Liver (tissue), 9 donors: Measurements from ENCODE around the gene CDH3. TPM values are rescaled to one million over a fixed set of nuclear protein-coding genes. Genes with fewer than 3 reads are reported as not detected.

Experiments
- DNase-seq: peaks from one replicate; pipeline ENCODE4 v3.0.0-alpha.2; 2017; ENCODE audit warnings: low spot score
- H3K27ac ChIP-seq, 2 donors: one replicate each; pipeline ENCODE4 v1.7.0; 2013; ENCODE audit warnings: inconsistent platforms in 2 of 2, low read length in 2 of 2, control low read depth in 1 of 2, low read depth in 1 of 2, mild to moderate bottlenecking in 1 of 2
- H3K27me3 ChIP-seq, 4 donors: one replicate each; pipeline versions ENCODE4 v1.6.1 to v1.7.0; 2013; ENCODE audit warnings: low read length in 3 of 4, inconsistent platforms in 1 of 4, mild to moderate bottlenecking in 1 of 4, moderate library complexity in 1 of 4; ENCODE audit not compliant: control insufficient read depth in 4 of 4, insufficient read depth in 4 of 4
- H3K36me3 ChIP-seq, 4 donors: one replicate each; pipeline versions ENCODE4 v1.6.1 to v1.7.0; 2013; ENCODE audit warnings: low read length in 3 of 4, mild to moderate bottlenecking in 3 of 4, low read depth in 1 of 4, moderate library complexity in 1 of 4; ENCODE audit not compliant: control insufficient read depth in 4 of 4, insufficient read depth in 3 of 4
- H3K4me1 ChIP-seq, 4 donors: one replicate each; pipeline versions ENCODE4 v1.6.1 to v1.7.0; 2013; ENCODE audit warnings: low read length in 3 of 4, mild to moderate bottlenecking in 3 of 4, moderate library complexity in 1 of 4; ENCODE audit not compliant: control insufficient read depth in 4 of 4, insufficient read depth in 4 of 4
- H3K4me3 ChIP-seq, 3 donors: one replicate each; pipeline versions ENCODE4 v1.6.1 to v1.7.0; 2013; ENCODE audit warnings: low read length in 3 of 3, control low read depth in 1 of 3, low read depth in 1 of 3, mild to moderate bottlenecking in 1 of 3
- H3K9ac ChIP-seq, 2 donors: one replicate each; pipeline ENCODE4 v1.7.0; 2013; ENCODE audit warnings: low read length in 2 of 2, mild to moderate bottlenecking in 2 of 2, moderate library complexity in 2 of 2, control low read depth in 1 of 2, low read depth in 1 of 2
- H3K9me3 ChIP-seq, 4 donors: one replicate each; pipeline versions ENCODE4 v1.6.1 to v1.7.0; 2013; ENCODE audit warnings: low read length in 3 of 4; ENCODE audit not compliant: control insufficient read depth in 4 of 4
- EGR1 ChIP-seq, 2 donors: IDR thresholded peaks; 2 replicates each; pipeline ENCODE4 v1.6.1; 2016 to 2018; ENCODE audit warnings: antibody characterized with exemption in 2 of 2, low read depth in 2 of 2
- FOXA1 ChIP-seq: IDR thresholded peaks from 2 replicates; pipeline ENCODE4 v1.6.1; 2016; ENCODE audit warnings: antibody characterized with exemption
- FOXA2 ChIP-seq: IDR thresholded peaks from 2 replicates; pipeline ENCODE4 v1.6.1; 2016; ENCODE audit warnings: antibody characterized with exemption
- GABPA ChIP-seq, 2 donors: IDR thresholded peaks in 1 of 2; conservative IDR thresholded peaks in 1 of 2; 2 replicates each; pipeline ENCODE4 v1.6.1; 2016; ENCODE audit warnings: antibody characterized with exemption in 2 of 2, mild to moderate bottlenecking in 1 of 2, moderate library complexity in 1 of 2
- HNF4A ChIP-seq, 2 donors: conservative IDR thresholded peaks; 2 replicates each; pipeline ENCODE4 v1.6.1; 2016; ENCODE audit warnings: antibody characterized with exemption in 2 of 2, mild to moderate bottlenecking in 2 of 2
- HNF4G ChIP-seq: IDR thresholded peaks from 2 replicates; pipeline ENCODE4 v1.6.1; 2016; ENCODE audit warnings: antibody characterized with exemption
- JUND ChIP-seq, 2 donors: IDR thresholded peaks; 2 replicates each; pipeline ENCODE4 v1.6.1; 2016; ENCODE audit warnings: antibody characterized with exemption in 2 of 2
- NR2F2 ChIP-seq: IDR thresholded peaks from 2 replicates; pipeline ENCODE4 v1.6.1; 2016; ENCODE audit warnings: antibody characterized with exemption
- RAD21 ChIP-seq, 2 donors: IDR thresholded peaks; 2 replicates each; pipeline ENCODE4 v1.6.1; 2016; ENCODE audit warnings: antibody characterized with exemption in 2 of 2, mild to moderate bottlenecking in 2 of 2
- RXRA ChIP-seq, 2 donors: IDR thresholded peaks; 2 replicates each; pipeline ENCODE4 v1.6.1; 2017 to 2018; ENCODE audit warnings: antibody characterized with exemption in 2 of 2, mild to moderate bottlenecking in 1 of 2
- whole genome bisulfite sequencing: extraction: QIAGEN DNeasy Blood & Tissue Kit; methylation state at CpG from one replicate; pipeline ENCODE4 v1.1.7; 2013; 5-methylcytosine and 5-hydroxymethylcytosine counted together
- polyA plus RNA-seq, 2 donors: library from polyadenylated mRNA; stranded (reverse) in 1 of 2; unstranded in 1 of 2; fragments of 200-250 nt in 1 of 2; fragments of >200 nt in 1 of 2; fragmentation: Nextera tagmentation in 1 of 2; extraction: Ambion mirVana in 1 of 2; gene quantifications; one replicate each; pipeline versions ENCODE4 v1.2.1 to v1.2.3, GENCODE V29; 2013 to 2015
- total RNA-seq, 2 donors: library from RNA; depleted of rRNA; stranded (reverse); fragments of >200 nt; gene quantifications; one replicate each; pipeline ENCODE4 v1.2.3, GENCODE V29; 2014
- TF ChIP-seq, protein P1 (sequence below): IDR thresholded peaks from 2 replicates; pipeline ENCODE4 v1.6.1; 2016; ENCODE audit warnings: antibody characterized with exemption
- TF ChIP-seq, protein P2 (sequence below): fragments of 150-350 bp; IDR thresholded peaks from 2 replicates; pipeline ENCODE4 v1.5.1; 2017; ENCODE audit warnings: improper control_type of control experiment, low read depth, low read length; ENCODE audit not compliant: missing input control
- TF ChIP-seq, protein P3 (sequence below): IDR thresholded peaks from 2 replicates; pipeline ENCODE4 v1.6.1; 2016; ENCODE audit warnings: antibody characterized with exemption, mild to moderate bottlenecking
- TF ChIP-seq, protein P4 (sequence below): IDR thresholded peaks from 2 replicates; pipeline ENCODE4 v1.6.1; 2016; ENCODE audit warnings: antibody characterized with exemption
- TF ChIP-seq, protein P5 (sequence below): IDR thresholded peaks from 2 replicates; pipeline ENCODE4 v1.6.1; 2016; ENCODE audit warnings: antibody characterized with exemption
- donor health status: healthy.
- donor health status: healthy.
- donor health status: healthy.
- donor health status: healthy.
- donor health status: healthy.

The CDH3 gene
- total and polyA plus RNA-seq, 4 donors: 0.08 to 0.19 TPM; not detected in 2

DNA sequence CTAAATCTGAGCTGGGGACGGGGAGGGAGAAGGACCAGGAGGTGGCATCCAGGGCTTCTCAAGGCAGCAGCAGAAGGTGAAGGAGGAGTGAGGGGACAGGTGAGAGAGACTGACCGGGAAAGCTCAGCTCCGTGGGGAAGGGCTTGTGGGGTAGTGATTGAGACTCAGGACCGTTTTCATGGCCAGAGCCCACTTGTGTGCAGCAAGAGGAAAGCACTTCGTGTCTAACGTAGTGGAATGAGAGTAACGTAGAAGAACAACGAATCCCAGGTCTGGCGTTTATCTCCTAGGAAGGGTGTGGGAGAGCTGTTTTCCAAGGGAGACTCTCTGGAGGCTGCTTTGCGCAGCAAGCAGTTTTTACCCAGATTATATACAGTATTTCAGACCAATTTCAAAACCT is 1.3 kb upstream of the CDH3 start:
- H3K4me3 ChIP-seq: no peak overlapping the region
- WGBS: 20% methylated on average over 10 of the region's 10 CpGs
- peaks cover 11 to 17% (median 16%) of the 10 kb centered on the region in 4 donors for H3K4me1 ChIP-seq
- DNase-seq: no peak
- H3K36me3 ChIP-seq: no peaks in the 10 kb centered on the region
- peaks cover 0 to 2% (median 0%) of the 10 kb centered on the region in 4 donors for H3K9me3 ChIP-seq
- TF ChIP-seq, protein P1, sequence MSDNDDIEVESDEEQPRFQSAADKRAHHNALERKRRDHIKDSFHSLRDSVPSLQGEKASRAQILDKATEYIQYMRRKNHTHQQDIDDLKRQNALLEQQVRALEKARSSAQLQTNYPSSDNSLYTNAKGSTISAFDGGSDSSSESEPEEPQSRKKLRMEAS: no peak
- TF ChIP-seq, protein P2, sequence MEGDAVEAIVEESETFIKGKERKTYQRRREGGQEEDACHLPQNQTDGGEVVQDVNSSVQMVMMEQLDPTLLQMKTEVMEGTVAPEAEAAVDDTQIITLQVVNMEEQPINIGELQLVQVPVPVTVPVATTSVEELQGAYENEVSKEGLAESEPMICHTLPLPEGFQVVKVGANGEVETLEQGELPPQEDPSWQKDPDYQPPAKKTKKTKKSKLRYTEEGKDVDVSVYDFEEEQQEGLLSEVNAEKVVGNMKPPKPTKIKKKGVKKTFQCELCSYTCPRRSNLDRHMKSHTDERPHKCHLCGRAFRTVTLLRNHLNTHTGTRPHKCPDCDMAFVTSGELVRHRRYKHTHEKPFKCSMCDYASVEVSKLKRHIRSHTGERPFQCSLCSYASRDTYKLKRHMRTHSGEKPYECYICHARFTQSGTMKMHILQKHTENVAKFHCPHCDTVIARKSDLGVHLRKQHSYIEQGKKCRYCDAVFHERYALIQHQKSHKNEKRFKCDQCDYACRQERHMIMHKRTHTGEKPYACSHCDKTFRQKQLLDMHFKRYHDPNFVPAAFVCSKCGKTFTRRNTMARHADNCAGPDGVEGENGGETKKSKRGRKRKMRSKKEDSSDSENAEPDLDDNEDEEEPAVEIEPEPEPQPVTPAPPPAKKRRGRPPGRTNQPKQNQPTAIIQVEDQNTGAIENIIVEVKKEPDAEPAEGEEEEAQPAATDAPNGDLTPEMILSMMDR: no peak
- TF ChIP-seq HNF4A (conservative IDR thresholded peaks at IDR 0.05): no peak
- TF ChIP-seq RAD21 (IDR thresholded peaks at IDR 0.05): no peak
- TF ChIP-seq GABPA (IDR thresholded peaks at IDR 0.05 in 1 of 2, conservative IDR thresholded peaks at IDR 0.05 in 1 of 2): no peak
- TF ChIP-seq, protein P3, sequence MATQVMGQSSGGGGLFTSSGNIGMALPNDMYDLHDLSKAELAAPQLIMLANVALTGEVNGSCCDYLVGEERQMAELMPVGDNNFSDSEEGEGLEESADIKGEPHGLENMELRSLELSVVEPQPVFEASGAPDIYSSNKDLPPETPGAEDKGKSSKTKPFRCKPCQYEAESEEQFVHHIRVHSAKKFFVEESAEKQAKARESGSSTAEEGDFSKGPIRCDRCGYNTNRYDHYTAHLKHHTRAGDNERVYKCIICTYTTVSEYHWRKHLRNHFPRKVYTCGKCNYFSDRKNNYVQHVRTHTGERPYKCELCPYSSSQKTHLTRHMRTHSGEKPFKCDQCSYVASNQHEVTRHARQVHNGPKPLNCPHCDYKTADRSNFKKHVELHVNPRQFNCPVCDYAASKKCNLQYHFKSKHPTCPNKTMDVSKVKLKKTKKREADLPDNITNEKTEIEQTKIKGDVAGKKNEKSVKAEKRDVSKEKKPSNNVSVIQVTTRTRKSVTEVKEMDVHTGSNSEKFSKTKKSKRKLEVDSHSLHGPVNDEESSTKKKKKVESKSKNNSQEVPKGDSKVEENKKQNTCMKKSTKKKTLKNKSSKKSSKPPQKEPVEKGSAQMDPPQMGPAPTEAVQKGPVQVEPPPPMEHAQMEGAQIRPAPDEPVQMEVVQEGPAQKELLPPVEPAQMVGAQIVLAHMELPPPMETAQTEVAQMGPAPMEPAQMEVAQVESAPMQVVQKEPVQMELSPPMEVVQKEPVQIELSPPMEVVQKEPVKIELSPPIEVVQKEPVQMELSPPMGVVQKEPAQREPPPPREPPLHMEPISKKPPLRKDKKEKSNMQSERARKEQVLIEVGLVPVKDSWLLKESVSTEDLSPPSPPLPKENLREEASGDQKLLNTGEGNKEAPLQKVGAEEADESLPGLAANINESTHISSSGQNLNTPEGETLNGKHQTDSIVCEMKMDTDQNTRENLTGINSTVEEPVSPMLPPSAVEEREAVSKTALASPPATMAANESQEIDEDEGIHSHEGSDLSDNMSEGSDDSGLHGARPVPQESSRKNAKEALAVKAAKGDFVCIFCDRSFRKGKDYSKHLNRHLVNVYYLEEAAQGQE: no peak
- no peak for TF ChIP-seq EGR1 (IDR thresholded peaks at IDR 0.05; ENCODE audit: low read depth in 2 of 2)
- TF ChIP-seq HNF4G: no peak
- TF ChIP-seq, protein P4, sequence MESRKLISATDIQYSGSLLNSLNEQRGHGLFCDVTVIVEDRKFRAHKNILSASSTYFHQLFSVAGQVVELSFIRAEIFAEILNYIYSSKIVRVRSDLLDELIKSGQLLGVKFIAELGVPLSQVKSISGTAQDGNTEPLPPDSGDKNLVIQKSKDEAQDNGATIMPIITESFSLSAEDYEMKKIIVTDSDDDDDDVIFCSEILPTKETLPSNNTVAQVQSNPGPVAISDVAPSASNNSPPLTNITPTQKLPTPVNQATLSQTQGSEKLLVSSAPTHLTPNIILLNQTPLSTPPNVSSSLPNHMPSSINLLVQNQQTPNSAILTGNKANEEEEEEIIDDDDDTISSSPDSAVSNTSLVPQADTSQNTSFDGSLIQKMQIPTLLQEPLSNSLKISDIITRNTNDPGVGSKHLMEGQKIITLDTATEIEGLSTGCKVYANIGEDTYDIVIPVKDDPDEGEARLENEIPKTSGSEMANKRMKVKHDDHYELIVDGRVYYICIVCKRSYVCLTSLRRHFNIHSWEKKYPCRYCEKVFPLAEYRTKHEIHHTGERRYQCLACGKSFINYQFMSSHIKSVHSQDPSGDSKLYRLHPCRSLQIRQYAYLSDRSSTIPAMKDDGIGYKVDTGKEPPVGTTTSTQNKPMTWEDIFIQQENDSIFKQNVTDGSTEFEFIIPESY: no peak
- no peak for TF ChIP-seq RXRA (IDR thresholded peaks at IDR 0.05)
- no peak for TF ChIP-seq JUND (IDR thresholded peaks at IDR 0.05)
- TF ChIP-seq NR2F2: no peak
- no peak for TF ChIP-seq FOXA2
- TF ChIP-seq, protein P5, sequence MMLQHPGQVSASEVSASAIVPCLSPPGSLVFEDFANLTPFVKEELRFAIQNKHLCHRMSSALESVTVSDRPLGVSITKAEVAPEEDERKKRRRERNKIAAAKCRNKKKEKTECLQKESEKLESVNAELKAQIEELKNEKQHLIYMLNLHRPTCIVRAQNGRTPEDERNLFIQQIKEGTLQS: no peak
- H3K27ac ChIP-seq: no peak overlapping the region
- H3K9ac ChIP-seq: no peak overlapping the region
- peaks cover 0 to 9% (median 4%) of the 10 kb centered on the region in 4 donors for H3K27me3 ChIP-seq

DNA sequence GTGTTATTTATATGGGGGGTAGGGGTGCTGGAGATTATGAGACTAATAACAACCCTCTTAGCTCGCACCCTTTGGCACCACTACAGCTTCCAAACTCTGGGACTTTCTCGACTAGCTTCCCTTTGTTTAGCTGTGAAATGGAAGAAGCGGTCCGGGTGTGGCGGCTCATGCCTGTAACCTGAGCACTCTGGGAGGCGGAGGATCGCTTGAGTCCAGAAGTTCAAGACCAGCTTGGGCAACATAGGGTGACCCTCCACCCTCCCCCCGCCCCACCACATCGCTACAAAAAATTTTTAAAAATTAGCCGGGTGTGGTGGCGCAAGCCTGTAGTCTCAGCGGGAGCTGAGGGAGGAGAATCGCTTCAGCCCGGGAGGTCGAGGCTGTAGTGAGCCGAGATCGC is 814 bp upstream of the CDH3 start:
- no peak for DNase-seq
- H3K27me3 ChIP-seq: peaks cover 0 to 9% (median 4%) of the 10 kb centered on the region in 4 donors

More for the DNA sequence above, 814 bp upstream of the CDH3 start:
- H3K27ac ChIP-seq: no peak overlapping the region
- WGBS: 9% methylated on average over 17 of the region's 17 CpGs
- no peaks in the 10 kb centered on the region for H3K36me3 ChIP-seq
- peaks cover 11 to 17% (median 16%) of the 10 kb centered on the region in 4 donors for H3K4me1 ChIP-seq
- H3K9ac ChIP-seq: no peak overlapping the region
- H3K4me3 ChIP-seq: no peak overlapping the region
- TF ChIP-seq, protein P1: no peak
- TF ChIP-seq RAD21 (IDR thresholded peaks at IDR 0.05): no peak
- no peak for TF ChIP-seq RXRA (IDR thresholded peaks at IDR 0.05)
- TF ChIP-seq, protein P3: no peak
- no peak for TF ChIP-seq NR2F2
- TF ChIP-seq FOXA1: no peak
- TF ChIP-seq, protein P2: no peak
- no peak for TF ChIP-seq FOXA2
- TF ChIP-seq JUND (IDR thresholded peaks at IDR 0.05): no peak
- H3K9me3 ChIP-seq: peaks cover 0 to 2% (median 0%) of the 10 kb centered on the region in 4 donors
